C4-2B (cell line): ENCODE data around the gene FHIP1B.

Experiments
- H3K27ac ChIP-seq: fragments of 450-650 bp; 2 replicates; pipeline ENCODE4 v1.5.1; 2017
- CTCF ChIP-seq: fragments of 450-650 bp; conservative IDR thresholded peaks from 2 replicates; pipeline ENCODE4 v1.5.1; 2017; ENCODE audit warnings: mild to moderate bottlenecking
- ZFX ChIP-seq: fragments of 450-650 bp; IDR thresholded peaks from 2 replicates; pipeline ENCODE4 v1.6.1; 2017

Gene FHIP1B

DNA sequence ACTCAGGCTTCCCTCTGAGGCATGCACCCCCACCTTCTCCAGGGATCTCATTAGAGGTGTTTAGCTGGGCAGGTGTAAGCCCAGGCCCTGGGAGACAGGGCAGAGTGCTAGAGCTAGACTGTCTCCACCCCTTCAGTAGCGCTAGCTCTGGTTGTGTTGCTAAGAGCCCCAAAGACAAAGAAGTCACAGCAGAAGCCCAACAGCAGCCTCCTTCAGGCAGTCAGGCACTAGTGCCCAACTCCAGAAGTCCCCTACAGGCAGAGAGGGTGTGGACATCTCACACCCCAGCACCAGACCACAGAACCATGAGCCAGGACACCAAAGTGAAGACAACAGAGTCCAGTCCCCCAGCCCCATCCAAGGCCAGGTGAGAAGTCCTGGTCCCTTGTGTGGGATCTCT is 4.5 kb upstream of the FHIP1B start, which contains the start of gene CNGA4:
TSS of gene CNGA4 (plus strand) at position 188 of the 400 bp plus-strand sequence. CDS start at position 306, 118 bp downstream.
- no peak within 1 kb of the TSS for H3K27ac ChIP-seq
- TF ChIP-seq CTCF (no peak), ZFX (no peak)

- no peak overlapping the region for H3K27ac ChIP-seq
- TF ChIP-seq ZFX (no peak), CTCF (no peak)
Observed at GRCh38 chr11:6237761-6238302, 3.4 kb upstream of the FHIP1B start.

GRCh38 chr11:6237266-6237665 is 2.8 kb upstream of the FHIP1B start:
- TF ChIP-seq CTCF (no peak), ZFX (no peak)
- no peak overlapping the region for H3K27ac ChIP-seq

DNA sequence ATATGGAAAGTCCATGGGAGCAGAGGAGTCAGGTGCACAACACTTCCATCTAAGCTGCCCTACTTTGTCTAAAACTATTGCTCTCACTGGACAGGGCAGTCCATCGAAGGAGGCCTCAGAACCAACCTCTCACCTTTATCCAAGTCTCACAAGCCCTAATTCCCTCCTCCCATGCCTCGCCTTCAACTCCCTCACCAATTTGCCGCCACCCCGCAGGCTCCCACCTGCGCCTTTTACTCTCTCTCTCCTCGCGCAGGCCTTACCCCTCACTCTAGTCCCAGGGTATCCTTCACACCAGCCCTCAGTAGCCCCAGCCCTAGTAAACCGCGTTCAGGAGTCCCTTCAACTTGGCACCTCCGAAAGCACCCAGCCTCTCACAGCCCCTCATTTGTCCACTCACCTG is 451 bp downstream of the FHIP1B start:
- peak overlapping the region; percentile 77 for H3K27ac ChIP-seq
- TF ChIP-seq ZFX (no peak), CTCF (no peak)

DNA sequence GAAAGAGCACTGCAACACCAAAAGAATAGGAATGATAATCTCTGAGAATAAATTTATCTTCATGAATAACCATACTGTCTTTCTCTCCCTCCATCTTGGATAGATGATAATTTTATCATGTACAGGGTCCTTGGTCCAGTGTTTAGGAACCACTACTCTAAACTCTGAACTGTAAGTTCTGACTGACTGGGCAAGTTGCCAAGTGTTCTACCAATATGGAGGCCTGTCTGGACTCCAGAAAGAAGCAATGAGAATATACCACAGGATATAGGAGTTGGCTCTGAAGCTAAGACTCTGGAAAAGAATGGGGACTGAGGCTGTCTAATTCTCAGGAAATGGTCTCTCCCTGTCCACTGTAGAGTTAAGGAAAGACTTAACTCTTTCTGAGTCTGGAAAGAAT is 1.5 kb downstream of the FHIP1B start:
- TF ChIP-seq CTCF (no peak), ZFX (no peak)

GRCh38 chr11:6229911-6230310 is 4.5 kb downstream of the FHIP1B start:
- TF ChIP-seq CTCF, result no peak
- no peak for TF ChIP-seq ZFX
- no peak overlapping the region for H3K27ac ChIP-seq

More for the DNA sequence above, 1.5 kb downstream of the FHIP1B start:
- H3K27ac ChIP-seq, result no peak overlapping the region

DNA sequence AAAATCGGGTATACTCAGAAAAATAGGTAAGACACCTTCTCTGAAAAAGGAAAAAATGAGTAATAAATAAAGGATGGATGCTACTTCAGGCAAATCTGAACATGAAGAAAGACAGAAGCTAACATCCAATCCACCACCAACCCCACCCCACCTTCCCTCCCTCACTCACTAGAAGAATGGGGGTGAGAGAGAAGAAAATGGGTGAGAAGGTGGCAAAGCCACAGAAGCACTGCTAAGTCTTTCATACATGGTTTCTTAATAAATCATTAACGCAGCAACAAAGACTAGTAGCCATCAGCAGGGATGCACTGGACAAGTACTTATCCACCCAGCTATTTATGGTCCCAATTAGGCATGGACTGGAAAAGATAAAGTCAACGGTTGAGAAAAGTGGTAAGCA is 5.9 kb downstream of the FHIP1B start:
- TF ChIP-seq CTCF, result no peak
- TF ChIP-seq ZFX, result no peak
- no peak overlapping the region for H3K27ac ChIP-seq
